GM18909 (cell line): ENCODE results near the gene ADAM11.

Source experiments
- ATAC-seq: cut with Tn5 transposase; IDR thresholded peaks from one replicate; pipeline ENCODE4 v1.9.1; 2021; ENCODE audit warnings: mild to moderate bottlenecking; ENCODE audit not compliant: unreplicated experiment, poor library complexity

Gene ADAM11

GRCh38 chr17:44774271-44775135 lies 15.7 kb downstream of the ADAM11 start:
- peak; percentile 41 for ATAC-seq

- peak; percentile 82 for ATAC-seq
Measured at GRCh38 chr17:44775136-44775837, 16.5 kb downstream of the ADAM11 start.

GRCh38 chr17:44775838-44776621 lies 17.2 kb downstream of the ADAM11 start:
- peak; percentile 12 for ATAC-seq

GRCh38 chr17:44776628-44777393 lies 18.0 kb downstream of the ADAM11 start:
- no peak for ATAC-seq

- ATAC-seq = no peak
Measured at GRCh38 chr17:44777394-44778348, 18.9 kb downstream of the ADAM11 start.

- no peak for ATAC-seq
Measured at GRCh38 chr17:44778656-44779210, 19.9 kb downstream of the ADAM11 start.

- no peak for ATAC-seq
Measured at GRCh38 chr17:44779211-44780025, 20.6 kb downstream of the ADAM11 start.

- no peak for ATAC-seq
Measured at GRCh38 chr17:44780161-44780560, 21.4 kb downstream of the ADAM11 start.

GRCh38 chr17:44780845-44781480 lies 22.2 kb downstream of the ADAM11 start:
- no peak for ATAC-seq

- ATAC-seq = no peak
Measured at GRCh38 chr17:44781551-44782325, 22.9 kb downstream of the ADAM11 start.

- ATAC-seq = no peak
Measured at GRCh38 chr17:44782326-44782850, 23.6 kb downstream of the ADAM11 start.

GRCh38 chr17:44785921-44786320 lies 27.1 kb downstream of the ADAM11 start:
- ATAC-seq = no peak

GRCh38 chr17:44786551-44787081 lies 27.8 kb downstream of the ADAM11 start:
- ATAC-seq = no peak

- no peak for ATAC-seq
Measured at GRCh38 chr17:44787271-44787940, 28.6 kb downstream of the ADAM11 start.

GRCh38 chr17:44788139-44788538 lies 29.4 kb downstream of the ADAM11 start:
- no peak for ATAC-seq

GRCh38 chr17:44792276-44792675 lies 33.5 kb downstream of the ADAM11 start:
- no peak for ATAC-seq
